Large intestine (tissue), 3 donors: ENCODE measurements around the gene UNC13D. TPM values are rescaled to one million over a fixed set of nuclear protein-coding genes. Genes with fewer than 3 reads are reported as not detected.
"Not testable (repeated sequence)": the region's sequence is repeated elsewhere in the genome, so short reads cannot be mapped to it uniquely, and the experiment has no call there.

ENCODE experiments used
- DNase-seq, 2 donors: peaks; one replicate each; pipeline versions ENCODE4 v3.0.0 to v3.0.0-alpha.2; 2013
- H3K27ac ChIP-seq: one replicate; pipeline ENCODE4 v1.5.1; 2013; ENCODE audit warnings: low read length
- H3K27me3 ChIP-seq: 2 replicates; pipeline ENCODE4 v1.6.1; 2013; ENCODE audit warnings: low read length; ENCODE audit not compliant: control insufficient read depth, insufficient read depth
- H3K36me3 ChIP-seq: 2 replicates; pipeline ENCODE4 v1.6.1; 2013; ENCODE audit warnings: low read length; ENCODE audit not compliant: control insufficient read depth, insufficient read depth
- H3K4me1 ChIP-seq: one replicate; pipeline ENCODE4 v1.6.1; 2013; ENCODE audit warnings: low read length; ENCODE audit not compliant: control insufficient read depth, insufficient read depth
- H3K4me3 ChIP-seq: one replicate; pipeline ENCODE4 v1.5.1; 2013; ENCODE audit warnings: low read length
- H3K9me3 ChIP-seq: one replicate; pipeline ENCODE4 v1.6.1; 2013; ENCODE audit warnings: mild to moderate bottlenecking, low read depth, low read length, moderate library complexity; ENCODE audit not compliant: control insufficient read depth
- WGBS: methylation state at CpG from one replicate; pipeline ENCODE4 v1.1.5; 2013; ENCODE audit warnings: low lambda C conversion rate; ENCODE audit not compliant: insufficient coverage; 5-methylcytosine and 5-hydroxymethylcytosine counted together
- polyA plus RNA-seq: library from polyadenylated mRNA; unstranded; fragments of 120-200 nt; gene quantifications from one replicate; pipeline ENCODE4 v1.2.1, GENCODE V29; 2013

The UNC13D gene
- polyA plus RNA-seq, 1 donor, result 55.8 TPM

DNA sequence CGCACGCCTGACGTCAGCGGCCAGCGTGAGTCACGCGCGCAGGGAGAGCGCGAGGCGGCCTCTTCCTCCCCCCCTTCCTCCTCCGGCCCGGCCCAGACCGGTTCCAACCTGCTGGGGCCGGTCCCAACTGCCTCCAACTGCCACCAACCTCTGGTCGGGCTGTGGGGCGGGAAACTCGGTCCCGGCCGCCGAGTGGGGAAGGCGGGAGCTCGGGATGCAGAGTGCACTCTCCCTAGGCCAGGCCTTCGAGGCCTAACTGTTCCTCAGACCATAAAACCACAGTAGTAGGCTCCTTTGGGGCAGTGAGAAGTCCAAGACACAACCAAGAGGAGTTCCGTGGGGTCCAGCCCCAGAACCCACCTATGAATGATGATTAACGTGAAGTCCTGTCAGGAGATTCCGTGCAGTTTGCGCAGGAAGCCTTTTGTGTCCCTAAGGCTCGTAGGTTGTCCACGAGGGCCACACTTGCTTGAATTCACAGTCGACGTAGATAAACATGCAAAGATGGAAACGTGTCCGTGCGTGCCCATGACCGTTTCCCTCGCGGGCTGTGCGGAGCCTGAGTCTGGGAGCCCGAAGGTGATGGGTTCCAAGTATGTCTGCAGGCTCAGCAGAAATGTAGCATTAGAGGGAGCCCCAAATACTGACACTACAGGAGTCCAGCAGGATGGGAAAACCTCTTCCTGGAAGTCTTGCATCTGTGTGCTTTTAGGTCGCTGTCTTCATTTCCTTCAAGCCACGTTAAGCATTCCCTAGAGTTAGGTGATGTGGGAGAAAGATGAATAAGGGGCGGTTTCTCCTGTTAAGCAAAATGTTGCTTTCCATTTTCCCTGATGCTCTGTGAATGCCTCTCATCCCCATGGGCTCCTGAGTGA is 59.0 kb downstream of the UNC13D start:
- no peaks in the 10 kb centered on the region for H3K9me3 ChIP-seq
- peak overlapping the region; percentile 99 for H3K27ac ChIP-seq
- peak overlapping the region; percentile 66 for H3K4me3 ChIP-seq
- peak; percentile 94 to 97 for DNase-seq
- no peaks in the 10 kb centered on the region for H3K36me3 ChIP-seq
- H3K27me3 ChIP-seq, result no peaks in the 10 kb centered on the region
- 20% methylated on average over 2 of the region's 43 CpGs for WGBS
- H3K4me1 ChIP-seq, result peaks cover 24% of the 10 kb centered on the region

DNA sequence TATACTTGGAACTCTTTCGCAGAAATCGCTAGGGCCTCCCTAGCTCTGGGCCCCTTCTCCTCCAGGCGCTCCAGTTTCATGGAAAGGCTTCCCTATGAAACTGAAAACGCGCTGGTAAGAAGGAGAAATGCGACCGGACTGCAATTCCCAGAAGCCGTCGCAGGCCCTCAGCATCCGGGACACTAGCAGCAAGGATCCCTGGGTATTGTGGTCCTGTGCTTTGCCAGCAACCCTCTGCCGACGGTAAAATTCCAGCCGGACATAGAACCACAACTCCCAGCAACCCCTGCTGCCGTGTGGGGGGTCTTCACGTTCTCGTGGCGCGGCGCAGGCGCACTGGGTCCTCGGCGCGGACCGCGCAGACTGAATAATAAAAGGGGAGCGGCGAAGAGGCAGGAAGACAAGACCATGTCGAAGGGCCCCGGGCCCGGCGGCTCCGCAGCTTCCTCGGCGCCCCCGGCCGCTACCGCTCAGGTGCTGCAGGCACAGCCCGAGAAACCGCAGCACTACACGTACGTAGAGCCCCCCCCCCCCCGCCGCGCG is 59.7 kb downstream of the UNC13D start, which contains the start of gene UNK:
UNK (plus strand) TSS at position 334 of the 543 bp plus-strand sequence; CDS start at position 409, 75 bp downstream.
- H3K27me3 ChIP-seq, result no peaks in the 10 kb centered on the region
- no peaks in the 10 kb centered on the region for H3K9me3 ChIP-seq
- peaks cover 24% of the 10 kb centered on the region for H3K4me1 ChIP-seq
- peak; percentile 99 to 100 for DNase-seq
- peak within 1 kb of the TSS; percentile 66 for H3K4me3 ChIP-seq
- peak within 1 kb of the TSS; percentile 99 for H3K27ac ChIP-seq
- no peaks in the 10 kb centered on the region for H3K36me3 ChIP-seq
- no CpG with 5 or more reads among the region's 45 CpGs for WGBS

GRCh38 chr17:75783803-75784472 is 60.3 kb downstream of the UNC13D start:
- Histone ChIP-seq H3K4me3 (peak overlapping the region; percentile 29), H3K4me1 (peaks cover 24% of the 10 kb centered on the region), H3K27me3 (no peaks in the 10 kb centered on the region), H3K27ac (peak overlapping the region; percentile 99), H3K36me3 (peaks cover under 1% of the 10 kb centered on the region), H3K9me3 (no peaks in the 10 kb centered on the region)
- WGBS, result 92% methylated on average over 2 of the region's 20 CpGs
- no peak for DNase-seq

DNA sequence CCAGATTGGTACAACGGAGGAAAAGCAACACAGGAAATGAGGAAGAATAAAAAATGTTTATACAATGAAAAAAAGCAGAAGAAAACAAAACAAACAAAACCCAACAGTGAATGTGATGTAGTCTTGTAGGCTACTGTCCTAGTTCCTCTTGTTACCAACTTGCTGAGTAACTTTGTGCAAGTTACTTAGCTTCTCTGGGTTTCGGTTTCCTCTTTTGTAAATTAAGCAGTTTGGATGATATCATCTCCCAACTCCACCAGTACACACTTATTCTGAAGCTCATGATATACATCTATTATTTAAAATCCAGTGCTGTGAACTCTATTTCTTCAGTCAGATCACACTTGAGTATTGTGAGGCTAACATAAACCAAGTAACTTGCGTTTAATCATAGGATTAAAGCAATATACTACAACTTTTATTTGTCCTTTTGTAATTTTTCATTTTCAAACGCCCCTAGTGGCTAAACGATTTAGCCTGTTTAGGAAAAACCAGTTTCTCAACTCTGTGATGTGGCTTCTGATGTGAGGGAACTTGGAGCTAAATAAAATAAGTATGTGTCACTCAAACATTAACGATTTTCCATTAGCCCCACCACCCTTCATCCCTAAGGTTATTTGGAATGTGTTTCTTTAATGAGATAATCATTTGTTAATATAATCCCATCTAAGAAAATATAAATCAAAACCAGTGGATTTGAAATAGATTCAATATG is 61.0 kb downstream of the UNC13D start:
- H3K27ac ChIP-seq, result peak overlapping the region; percentile 99
- H3K36me3 ChIP-seq, result peaks cover 8% of the 10 kb centered on the region
- peaks cover 24% of the 10 kb centered on the region for H3K4me1 ChIP-seq
- no peaks in the 10 kb centered on the region for H3K9me3 ChIP-seq
- no peaks in the 10 kb centered on the region for H3K27me3 ChIP-seq
- H3K4me3 ChIP-seq, result no peak overlapping the region
- 25% methylated on average over 4 of the region's 6 CpGs for WGBS
- peak; percentile 66 to 84 for DNase-seq

GRCh38 chr17:75779987-75780889 is 64.0 kb downstream of the UNC13D start:
- peak overlapping the region; percentile 38 for H3K27ac ChIP-seq
- H3K36me3 ChIP-seq, result peaks cover 24% of the 10 kb centered on the region
- 100% methylated on average over 1 of the region's 5 CpGs for WGBS
- H3K9me3 ChIP-seq, result no peaks in the 10 kb centered on the region
- no peak for DNase-seq
- H3K4me1 ChIP-seq, result peaks cover 20% of the 10 kb centered on the region
- no peak overlapping the region for H3K4me3 ChIP-seq
- H3K27me3 ChIP-seq, result no peaks in the 10 kb centered on the region

GRCh38 chr17:75779250-75779986 is 64.8 kb downstream of the UNC13D start:
- Histone ChIP-seq H3K9me3 (no peaks in the 10 kb centered on the region), H3K4me3 (peak overlapping the region; percentile 89), H3K27me3 (no peaks in the 10 kb centered on the region), H3K4me1 (peaks cover 18% of the 10 kb centered on the region), H3K36me3 (peaks cover 31% of the 10 kb centered on the region), H3K27ac (peak overlapping the region; percentile 95)
- peak; percentile 100 for DNase-seq
- no CpG with 5 or more reads among the region's 84 CpGs for WGBS

DNA sequence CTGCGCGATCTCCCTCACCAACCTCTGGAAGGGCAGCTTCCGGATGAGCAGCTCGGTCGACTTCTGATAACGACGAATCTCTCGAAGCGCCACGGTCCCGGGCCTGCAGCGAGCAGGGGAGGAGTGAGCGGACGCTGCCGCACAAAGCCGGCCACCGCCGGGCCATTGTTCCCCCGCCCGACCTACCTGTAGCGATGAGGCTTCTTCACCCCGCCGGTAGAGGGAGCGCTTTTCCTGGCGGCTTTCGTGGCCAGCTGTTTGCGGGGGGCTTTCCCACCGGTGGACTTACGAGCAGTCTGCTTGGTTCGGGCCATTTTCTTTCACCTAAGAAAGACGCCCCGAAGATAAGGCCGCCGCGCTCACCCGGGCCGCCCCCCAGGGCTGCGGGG is 65.3 kb downstream of the UNC13D start:
- peaks cover 14% of the 10 kb centered on the region for H3K4me1 ChIP-seq
- no CpG with 5 or more reads among the region's 38 CpGs for WGBS
- DNase-seq, result peak in 1 of 2 donors; percentile 54

GRCh38 chr17:75778066-75778860 is 65.9 kb downstream of the UNC13D start:
- not testable (repeated sequence) for H3K27me3 ChIP-seq, H3K9me3 ChIP-seq, H3K4me1 ChIP-seq
- DNase-seq, result peak in 1 of 2 donors; percentile 10
- Histone ChIP-seq H3K36me3 (peaks cover 32% of the 10 kb centered on the region), H3K27ac (peak overlapping the region; percentile 95), H3K4me3 (peak overlapping the region; percentile 89)
- no CpG with 5 or more reads among the region's 19 CpGs for WGBS

More for the DNA sequence above, 65.3 kb downstream of the UNC13D start:
- Histone ChIP-seq H3K9me3 (no peaks in the 10 kb centered on the region), H3K27me3 (no peaks in the 10 kb centered on the region), H3K36me3 (peaks cover 32% of the 10 kb centered on the region), H3K27ac (peak overlapping the region; percentile 95), H3K4me3 (peak overlapping the region; percentile 89)
